H1 (cell line): ENCODE measurements around the gene RAMP1. TPM values are rescaled to one million over a fixed set of nuclear protein-coding genes. Genes with fewer than 3 reads are reported as not detected.

ENCODE experiments used
- CTCF ChIA-PET: fragments of 300-600 bp; sonication (Branson Sonifier 250); formaldehyde crosslinking; loops from one replicate; lab custom pipeline; 2021; ENCODE audit not compliant: partially characterized antibody; lab: Charles Lee
- POLR2A ChIA-PET: fragments of 300-600 bp; sonication (Branson Sonifier 250); formaldehyde crosslinking; loops from one replicate; lab custom pipeline; 2021; ENCODE audit warnings: inconsistent platforms; ENCODE audit not compliant: partially characterized antibody; lab: Charles Lee
- DNase-seq, 2 experiments: peaks; one replicate each; pipeline versions ENCODE4 v3.0.0 to v3.0.0-alpha.2; 2010 to 2022; ENCODE audit warnings: low spot score in 2 of 2, low read depth in 1 of 2, mixed read lengths in 1 of 2
- FAIRE-seq: peaks from 2 replicates; lab custom pipeline; 2011; peaks lifted over from hg19 to GRCh38; lab: Jason Lieb, UNC
- H2AFZ ChIP-seq: 2 replicates; pipeline ENCODE4 v1.8.1; 2012; ENCODE audit warnings: low read length, inconsistent platforms
- H2AK5ac ChIP-seq: 2 replicates; pipeline ENCODE4 v1.6.1; 2013; ENCODE audit warnings: low read depth, low read length
- H2BK120ac ChIP-seq: replicated peaks from 2 replicates; pipeline ENCODE3; 2013; ENCODE audit warnings: low read depth, low read length, inconsistent platforms
- H2BK12ac ChIP-seq: 2 replicates; pipeline ENCODE4 v1.6.1; 2013; ENCODE audit warnings: low read depth, low read length
- H2BK15ac ChIP-seq: 2 replicates; pipeline ENCODE4 v1.6.1; 2013; ENCODE audit warnings: low read length
- H2BK20ac ChIP-seq: 2 replicates; pipeline ENCODE4 v1.6.1; 2013; ENCODE audit warnings: low read length
- H2BK5ac ChIP-seq: 2 replicates; pipeline ENCODE4 v1.6.1; 2013; ENCODE audit warnings: low read depth, low read length
- H3K14ac ChIP-seq: 2 replicates; pipeline ENCODE4 v1.6.1; 2013; ENCODE audit warnings: inconsistent platforms; ENCODE audit not compliant: insufficient read length
- H3K18ac ChIP-seq: 2 replicates; pipeline ENCODE4 v1.6.1; 2013; ENCODE audit warnings: low read length; ENCODE audit errors: extremely low read depth
- H3K23ac ChIP-seq: 2 replicates; pipeline ENCODE4 v1.6.1; 2013; ENCODE audit warnings: inconsistent platforms; ENCODE audit not compliant: insufficient read length
- H3K23me2 ChIP-seq: 2 replicates; pipeline ENCODE4 v1.6.1; 2013; ENCODE audit warnings: low read depth, low read length
- H3K27ac ChIP-seq: 2 replicates; pipeline ENCODE4 v1.6.1; 2011; ENCODE audit warnings: low read depth, low read length, inconsistent platforms
- H3K27me3 ChIP-seq, 4 experiments: replicated peaks in 1 of 4; 1 replicate in 1 of 4; 2 replicates in 3 of 4; pipeline versions ENCODE4 v1.6.1 to v1.8.1; 2011 to 2013; ENCODE audit warnings: low read length in 3 of 4, mild to moderate bottlenecking in 3 of 4, inconsistent platforms in 2 of 4, mixed read lengths in 2 of 4, moderate library complexity in 1 of 4; ENCODE audit not compliant: control insufficient read depth in 3 of 4, insufficient read depth in 3 of 4; ENCODE audit errors: extremely low read depth in 1 of 4
- H3K36me3 ChIP-seq, 4 experiments: 2 replicates each; pipeline versions ENCODE4 v1.6.1 to v1.8.1; 2011 to 2013; ENCODE audit warnings: mild to moderate bottlenecking in 4 of 4, low read length in 3 of 4, moderate library complexity in 2 of 4, control low read depth in 1 of 4, inconsistent platforms in 1 of 4; ENCODE audit not compliant: insufficient read depth in 4 of 4, control insufficient read depth in 2 of 4
- H3K4ac ChIP-seq: replicated peaks from 2 replicates; pipeline ENCODE3; 2013; ENCODE audit warnings: low read length, low read depth, mixed read lengths, inconsistent platforms; ENCODE audit not compliant: insufficient read length
- H3K4me1 ChIP-seq, 4 experiments: replicated peaks in 1 of 4; 1 replicate in 1 of 4; 2 replicates in 3 of 4; pipeline versions ENCODE4 v1.6.1 to v1.8.1; 2011 to 2013; ENCODE audit warnings: low read length in 3 of 4, inconsistent platforms in 2 of 4, mixed read lengths in 1 of 4; ENCODE audit not compliant: insufficient read depth in 4 of 4, control insufficient read depth in 3 of 4
- H3K4me2 ChIP-seq, 2 experiments: 2 replicates each; pipeline versions ENCODE4 v1.6.1 to v1.8.1; 2011 to 2013; ENCODE audit warnings: low read depth in 2 of 2, low read length in 2 of 2, control low read depth in 1 of 2, inconsistent platforms in 1 of 2, mild to moderate bottlenecking in 1 of 2; ENCODE audit not compliant: insufficient read depth in 1 of 2
- H3K4me3 ChIP-seq, 4 experiments: fragments of 200-600, 300-600 bp in 1 of 4; sonication (generic), shearing (Covaris generic), sonication (Bioruptor Twin) in 1 of 4; 2 replicates each; pipeline versions ENCODE4 v1.5.1 to v1.8.1; 2011 to 2016; ENCODE audit warnings: low read length in 4 of 4, low read depth in 3 of 4, control low read depth in 2 of 4, inconsistent platforms in 2 of 4, mild to moderate bottlenecking in 2 of 4, mixed read lengths in 1 of 4, moderate library complexity in 1 of 4; ENCODE audit not compliant: insufficient read depth in 2 of 4; ENCODE audit errors: extremely low read depth in 1 of 4
- H3K56ac ChIP-seq: replicated peaks from 2 replicates; pipeline ENCODE3; 2013; ENCODE audit warnings: low read depth, mild to moderate bottlenecking, mixed read lengths, low read length, inconsistent platforms; ENCODE audit not compliant: insufficient read length
- H3K79me1 ChIP-seq: 2 replicates; pipeline ENCODE4 v1.6.1; 2013; ENCODE audit warnings: low read depth, low read length, control low read depth
- H3K79me2 ChIP-seq, 2 experiments: 2 replicates each; pipeline versions ENCODE4 v1.6.1 to v1.8.1; 2012 to 2013; ENCODE audit warnings: low read length in 2 of 2, mild to moderate bottlenecking in 2 of 2, inconsistent platforms in 1 of 2; ENCODE audit not compliant: insufficient read depth in 2 of 2, control insufficient read depth in 1 of 2
- H3K9ac ChIP-seq, 4 experiments: replicated peaks in 1 of 4; 1 replicate in 1 of 4; 2 replicates in 3 of 4; pipeline versions ENCODE4 v1.6.1 to v1.8.1; 2011 to 2013; ENCODE audit warnings: low read depth in 3 of 4, low read length in 3 of 4, control low read depth in 2 of 4, mild to moderate bottlenecking in 2 of 4, moderate library complexity in 2 of 4, inconsistent platforms in 1 of 4; ENCODE audit errors: extremely low read depth in 1 of 4
- H3K9me3 ChIP-seq, 2 experiments: 2 replicates each; pipeline versions ENCODE4 v1.6.1 to v1.8.1; 2012 to 2013; ENCODE audit warnings: mild to moderate bottlenecking in 2 of 2, moderate library complexity in 2 of 2, control low read depth in 1 of 2, inconsistent platforms in 1 of 2, low read depth in 1 of 2, low read length in 1 of 2, mixed read lengths in 1 of 2; ENCODE audit not compliant: insufficient read depth in 2 of 2
- H4K20me1 ChIP-seq, 2 experiments: replicated peaks in 1 of 2; 2 replicates each; pipeline versions ENCODE3 to v1.8.1; 2011 to 2013; ENCODE audit warnings: inconsistent platforms in 2 of 2, low read length in 2 of 2, mild to moderate bottlenecking in 1 of 2; ENCODE audit not compliant: insufficient read depth in 2 of 2, control insufficient read depth in 1 of 2
- H4K5ac ChIP-seq: 2 replicates; pipeline ENCODE4 v1.6.1; 2013; ENCODE audit warnings: low read length, low read depth, mixed read lengths, inconsistent platforms; ENCODE audit not compliant: insufficient read length
- H4K8ac ChIP-seq: 2 replicates; pipeline ENCODE4 v1.8.0; 2013; ENCODE audit warnings: mild to moderate bottlenecking, moderate library complexity, low read length, inconsistent platforms; ENCODE audit not compliant: insufficient read depth; ENCODE audit errors: extremely low read depth
- H4K91ac ChIP-seq: replicated peaks from 2 replicates; pipeline ENCODE3; 2013; ENCODE audit warnings: low read length, mixed read lengths, inconsistent platforms; ENCODE audit not compliant: insufficient read length
- ASH2L ChIP-seq: fragments of 200-600, 300-600 bp; sonication (generic); IDR thresholded peaks from one replicate; pipeline ENCODE4 v1.7.1; 2017; ENCODE audit warnings: low read length
- BACH1 ChIP-seq: IDR thresholded peaks from 2 replicates; pipeline ENCODE4 v1.6.1; 2012; ENCODE audit warnings: low read length, improper control_type of control experiment
- CREB1 ChIP-seq: IDR thresholded peaks from 2 replicates; pipeline ENCODE4 v1.6.1; 2012; ENCODE audit warnings: inconsistent platforms
- GABPA ChIP-seq: IDR thresholded peaks from 2 replicates; pipeline ENCODE4 v1.6.1; 2011; ENCODE audit warnings: mild to moderate bottlenecking, low read length, moderate library complexity, borderline replicate concordance; ENCODE audit not compliant: insufficient read depth
- NRF1 ChIP-seq: IDR thresholded peaks from 2 replicates; pipeline ENCODE4 v1.6.1; 2011; ENCODE audit warnings: mild to moderate bottlenecking, low read depth, low read length, improper control_type of control experiment
- PHF8 ChIP-seq: fragments of 200-600 bp; sonication (generic); conservative IDR thresholded peaks from 2 replicates; pipeline ENCODE4 v1.7.1; 2012; ENCODE audit warnings: low read depth, mild to moderate bottlenecking, inconsistent platforms, low read length, moderate library complexity
- POLR2A ChIP-seq, 2 experiments: IDR thresholded peaks; 1 replicate in 1 of 2; 2 replicates in 1 of 2; pipeline ENCODE4 v1.6.1; 2011; ENCODE audit warnings: low read depth in 2 of 2, low read length in 2 of 2, mild to moderate bottlenecking in 2 of 2; ENCODE audit errors: control extremely low read depth in 1 of 2
- POLR2AphosphoS5 ChIP-seq: IDR thresholded peaks from 2 replicates; pipeline ENCODE4 v1.6.1; 2011; ENCODE audit warnings: low read depth, low read length
- RFX5 ChIP-seq: IDR thresholded peaks from 2 replicates; pipeline ENCODE4 v1.6.1; 2011; ENCODE audit warnings: low read depth, low read length, improper control_type of control experiment, borderline replicate concordance
- SP4 ChIP-seq: IDR thresholded peaks from 2 replicates; pipeline ENCODE4 v1.6.1; 2012; ENCODE audit warnings: low read length, inconsistent platforms
- SRF ChIP-seq: IDR thresholded peaks from 2 replicates; pipeline ENCODE4 v1.6.1; 2011; ENCODE audit warnings: mild to moderate bottlenecking, low read depth, low read length, moderate library complexity
- TEAD4 ChIP-seq: IDR thresholded peaks from 2 replicates; pipeline ENCODE4 v1.6.1; 2012; ENCODE audit warnings: low read depth, low read length, inconsistent platforms, mixed read lengths
- ZNF274 ChIP-seq: IDR thresholded peaks from 2 replicates; pipeline ENCODE4 v1.7.0; 2012; ENCODE audit warnings: low read length, borderline replicate concordance; ENCODE audit errors: extremely low read depth
- WGBS, 2 experiments: shearing (Covaris generic) in 1 of 2; methylation state at CpG; one replicate each; pipeline versions ENCODE4 v1.1.6 to v1.1.7; 2013 to 2015; ENCODE audit warnings: low lambda C conversion rate in 2 of 2, mixed read lengths in 2 of 2, inconsistent platforms in 1 of 2, low coverage in 1 of 2, missing lambda C conversion rate in 1 of 2; ENCODE audit not compliant: insufficient replicate concordance in 2 of 2, insufficient coverage in 1 of 2, insufficient read length in 1 of 2; ENCODE audit errors: extremely low coverage in 1 of 2, missing lambda C conversion rate in 1 of 2; 5-methylcytosine and 5-hydroxymethylcytosine counted together
- polyA plus RNA-seq, 7 experiments: library from polyadenylated mRNA; depleted of rRNA in 3 of 7; stranded (reverse) in 5 of 7; unstranded in 2 of 7; fragments of >200 nt in 5 of 7; fragments of 200-250 nt in 2 of 7; gene quantifications; 1 replicate in 5 of 7; 2 replicates in 1 of 7; 4 replicates in 1 of 7; pipeline versions ENCODE4 v1.2.1 to v1.2.3, GENCODE V29; 2011 to 2013; ENCODE audit warnings: missing spikeins in 2 of 7, mixed read lengths in 2 of 7
- total RNA-seq: library from RNA; stranded (reverse); fragmentation: NEBNext Ultra II Directional; extraction: Animal tissue kit (Norgen Biotek cat#: 25700); gene quantifications from 2 replicates; pipeline ENCODE4 v1.2.1, GENCODE V29; 2021
- TF ChIP-seq, protein P1 (sequence below): IDR thresholded peaks from 2 replicates; pipeline ENCODE4 v1.6.1; 2012; ENCODE audit warnings: inconsistent platforms

The RAMP1 gene
- total and polyA plus RNA-seq, 2 of the 8 experiments (the other 6 are each of a cell fraction or from before 2014, with no cell fraction given), result 0.65 to 4.3 TPM

DNA sequence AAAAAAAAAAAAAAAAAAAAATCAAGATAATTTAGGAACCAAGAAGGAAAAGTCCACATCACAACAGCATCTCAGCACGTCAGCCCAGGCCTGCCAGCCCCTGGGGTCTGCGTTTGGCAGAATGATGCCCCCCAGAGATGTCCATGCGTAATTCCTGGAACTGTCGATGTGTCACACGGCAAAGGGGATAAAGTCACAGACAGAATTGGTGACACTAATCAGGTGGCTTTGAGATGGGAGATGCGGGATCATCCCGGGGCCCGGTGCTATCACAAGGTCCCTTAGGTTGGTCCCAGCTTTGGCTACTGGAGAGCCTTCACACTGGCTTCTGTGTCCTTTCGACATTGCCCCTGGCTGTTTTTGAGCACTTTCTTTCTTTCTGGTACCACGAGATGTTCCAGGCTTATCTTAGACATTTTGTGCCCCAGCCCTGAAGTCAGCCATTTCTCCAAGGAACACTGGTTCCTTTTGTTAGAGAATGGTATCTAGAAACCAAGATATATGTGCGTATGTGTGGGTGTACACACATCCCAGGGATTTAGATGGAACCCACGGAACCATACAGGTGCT, 20.7 kb downstream of the RAMP1 start:
- Histone ChIP-seq H4K5ac (no peak overlapping the region), H4K91ac (no peak overlapping the region), H3K4me3 (no peak overlapping the region), H3K56ac (no peak overlapping the region), H3K9ac (no peak overlapping the region), H2BK15ac (no peak overlapping the region), H3K4me1 (peaks cover 0 to 4% (median under 1%) of the 10 kb centered on the region in 4 experiments; a peak in 4 of 7 replicates), H2AK5ac (no peak overlapping the region), H2AFZ (no peak overlapping the region), H3K14ac (no peak overlapping the region), H3K4ac (no peak overlapping the region), H2BK120ac (no peak overlapping the region), H2BK20ac (no peak overlapping the region), H3K9me3 (no peaks in the 10 kb centered on the region), H4K8ac (no peak overlapping the region), H3K23ac (no peak overlapping the region), H3K27me3 (no peaks in the 10 kb centered on the region), H4K20me1 (no peaks in the 10 kb centered on the region), H3K23me2 (no peaks in the 10 kb centered on the region), H3K36me3 (no peaks in the 10 kb centered on the region), H3K18ac (no peak overlapping the region), H2BK5ac (no peak overlapping the region), H2BK12ac (no peak overlapping the region), H3K4me2 (no peak overlapping the region), H3K27ac (no peak overlapping the region), H3K79me1 (no peaks in the 10 kb centered on the region), H3K79me2 (no peaks in the 10 kb centered on the region)
- ChIA-PET CTCF (no interaction called here), POLR2A (no interaction called here)
- DNase-seq, result no peak
- no peak for FAIRE-seq
- WGBS, 2 experiments, result 93% methylated on average over 12 of the region's 12 CpGs; no CpG with 5 or more reads in 1 of the 2 experiments
- TF ChIP-seq SRF, result no peak
- no peak for TF ChIP-seq ZNF274
- TF ChIP-seq NRF1, result no peak
- TF ChIP-seq, protein P1, sequence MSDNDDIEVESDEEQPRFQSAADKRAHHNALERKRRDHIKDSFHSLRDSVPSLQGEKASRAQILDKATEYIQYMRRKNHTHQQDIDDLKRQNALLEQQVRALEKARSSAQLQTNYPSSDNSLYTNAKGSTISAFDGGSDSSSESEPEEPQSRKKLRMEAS, result no peak
- TF ChIP-seq GABPA, result no peak
- no peak for TF ChIP-seq RFX5
- TF ChIP-seq PHF8, result no peak
- TF ChIP-seq CREB1, result no peak
- no peak for TF ChIP-seq ASH2L
- TF ChIP-seq BACH1, result no peak
- no peak for TF ChIP-seq POLR2AphosphoS5
- TF ChIP-seq POLR2A (IDR thresholded peaks at IDR 0.05; ENCODE audit: control extremely low read depth in 1 of 2, low read depth in 2 of 2, low read length in 2 of 2), result no peak
- TF ChIP-seq SP4, result no peak
- no peak for TF ChIP-seq TEAD4
